Fibroblast of mammary gland (primary cell): ENCODE data around the gene TCAIM.

Source experiments
- DNase-seq: peaks from one replicate; pipeline ENCODE4 v3.0.0-alpha.2; 2010; ENCODE audit warnings: low read depth
- H3K4me3 ChIP-seq: 2 replicates; pipeline ENCODE4 v1.5.1; 2011; ENCODE audit warnings: low read depth, mild to moderate bottlenecking, low read length, moderate library complexity; ENCODE audit not compliant: control insufficient read depth
- CTCF ChIP-seq: conservative IDR thresholded peaks from 2 replicates; pipeline ENCODE4 v1.5.1; 2011; ENCODE audit warnings: low read depth, low read length, inconsistent platforms; ENCODE audit not compliant: control insufficient read depth, insufficient read depth

Gene TCAIM

GRCh38 chr3:44451441-44451840, 112.9 kb downstream of the TCAIM start:
- no peak for DNase-seq
- H3K4me3 ChIP-seq = no peak overlapping the region
- TF ChIP-seq CTCF = no peak

- no peak for DNase-seq
- TF ChIP-seq CTCF = no peak
- H3K4me3 ChIP-seq = no peak overlapping the region
These were observed 115.7 kb downstream of the TCAIM start for GRCh38 chr3:44454258-44454657.

GRCh38 chr3:44455318-44455717, 116.8 kb downstream of the TCAIM start:
- TF ChIP-seq CTCF = no peak
- no peak for DNase-seq
- H3K4me3 ChIP-seq = no peak overlapping the region
